Spleen (tissue), 7 donors: Measurements from ENCODE around the gene BRINP1.

Experiments
- POLR2A ChIP-seq, 3 donors: fragments of 450-650 bp; IDR thresholded peaks; one replicate each; pipeline ENCODE4 v1.5.1; 2017; ENCODE audit warnings: antibody characterized with exemption in 3 of 3, mild to moderate bottlenecking in 1 of 3
- POLR2AphosphoS5 ChIP-seq, 3 donors: sonication (generic); formaldehyde crosslinking; IDR thresholded peaks; one replicate each; pipeline ENCODE4 v1.5.1; 2017; ENCODE audit warnings: antibody characterized with exemption in 3 of 3
- TF ChIP-seq, protein P1 (sequence below), 11 experiments: fragments of 200-600 bp in 7 of 11; fragments of 450-650 bp in 4 of 11; sonication (generic) in 4 of 11; IDR thresholded peaks in 8 of 11; conservative IDR thresholded peaks in 3 of 11; 1 replicate in 7 of 11; 2 replicates in 4 of 11; pipeline versions ENCODE4 v1.4.0 to v1.8.0; 2016 to 2021; ENCODE audit warnings: antibody characterized with exemption in 11 of 11, inconsistent platforms in 4 of 11, mild to moderate bottlenecking in 1 of 11
- donor health status: DM: no; HTN: no; CAD: no; lungs with moderate emphysema.
- donor health status: DM: no; HTN: no; CAD: no.
- donor health status: DM: no; HTN: no; CAD: no.

DNA sequence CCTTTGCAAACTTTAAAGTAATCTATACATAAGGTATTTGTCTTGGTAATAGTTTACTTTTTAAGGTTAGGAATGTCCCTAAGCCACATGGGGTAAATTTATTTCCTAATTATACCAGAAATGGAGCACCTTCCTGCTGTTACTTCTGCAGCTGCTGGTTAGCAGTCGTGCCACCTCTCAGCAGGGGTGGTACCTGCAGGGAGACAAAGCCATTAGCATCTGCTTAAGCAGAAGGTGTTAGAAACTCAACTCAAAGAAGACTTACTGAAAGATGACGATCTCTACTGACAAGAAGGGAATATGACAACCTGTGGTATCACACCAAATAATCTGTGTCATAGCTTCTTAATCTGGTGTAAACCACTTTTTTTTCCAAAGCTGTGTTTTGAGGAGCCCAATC is 173.7 kb downstream of the BRINP1 start:
- TF ChIP-seq, protein P1, sequence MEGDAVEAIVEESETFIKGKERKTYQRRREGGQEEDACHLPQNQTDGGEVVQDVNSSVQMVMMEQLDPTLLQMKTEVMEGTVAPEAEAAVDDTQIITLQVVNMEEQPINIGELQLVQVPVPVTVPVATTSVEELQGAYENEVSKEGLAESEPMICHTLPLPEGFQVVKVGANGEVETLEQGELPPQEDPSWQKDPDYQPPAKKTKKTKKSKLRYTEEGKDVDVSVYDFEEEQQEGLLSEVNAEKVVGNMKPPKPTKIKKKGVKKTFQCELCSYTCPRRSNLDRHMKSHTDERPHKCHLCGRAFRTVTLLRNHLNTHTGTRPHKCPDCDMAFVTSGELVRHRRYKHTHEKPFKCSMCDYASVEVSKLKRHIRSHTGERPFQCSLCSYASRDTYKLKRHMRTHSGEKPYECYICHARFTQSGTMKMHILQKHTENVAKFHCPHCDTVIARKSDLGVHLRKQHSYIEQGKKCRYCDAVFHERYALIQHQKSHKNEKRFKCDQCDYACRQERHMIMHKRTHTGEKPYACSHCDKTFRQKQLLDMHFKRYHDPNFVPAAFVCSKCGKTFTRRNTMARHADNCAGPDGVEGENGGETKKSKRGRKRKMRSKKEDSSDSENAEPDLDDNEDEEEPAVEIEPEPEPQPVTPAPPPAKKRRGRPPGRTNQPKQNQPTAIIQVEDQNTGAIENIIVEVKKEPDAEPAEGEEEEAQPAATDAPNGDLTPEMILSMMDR (IDR thresholded peaks at IDR 0.05 in 8 of 11, conservative IDR thresholded peaks at IDR 0.05 in 3 of 11), result no peak
- TF ChIP-seq POLR2AphosphoS5 (IDR thresholded peaks at IDR 0.05), result no peak
- no peak for TF ChIP-seq POLR2A (IDR thresholded peaks at IDR 0.05)
